Activated naive CD4-positive, alpha-beta T cell treated with anti-CD3 and anti-CD28 coated beads, Interleukin-2, amount 50 U/mL, for 24 hours (primary cell): Measurements from ENCODE around the gene AGPAT4.

Experiments
- H3K27ac Mint-ChIP-seq: one replicate; pipeline ENCODE4 v1.8.0; 2021; ENCODE audit warnings: mild to moderate bottlenecking, mixed read lengths
- H3K27me3 Mint-ChIP-seq: one replicate; pipeline ENCODE4 v1.8.0; 2021; ENCODE audit warnings: mixed read lengths
- H3K36me3 Mint-ChIP-seq: one replicate; pipeline ENCODE4 v1.8.0; 2021; ENCODE audit warnings: mixed read lengths
- H3K4me1 Mint-ChIP-seq: one replicate; pipeline ENCODE4 v1.8.0; 2021; ENCODE audit warnings: mixed read lengths
- H3K4me3 Mint-ChIP-seq: one replicate; pipeline ENCODE4 v1.8.0; 2021; ENCODE audit warnings: mild to moderate bottlenecking, mixed read lengths
- H3K9me3 Mint-ChIP-seq: one replicate; pipeline ENCODE4 v1.8.0; 2021; ENCODE audit warnings: mixed read lengths

Gene AGPAT4

GRCh38 chr6:161270116-161270515 is 3.7 kb downstream of the AGPAT4 start:
- Mint-ChIP-seq H3K4me3 (no peak overlapping the region), H3K9me3 (no peaks in the 10 kb centered on the region), H3K27me3 (peaks cover 2% of the 10 kb centered on the region), H3K36me3 (no peaks in the 10 kb centered on the region), H3K4me1 (peaks cover 19% of the 10 kb centered on the region), H3K27ac (no peak overlapping the region)

- no peaks in the 10 kb centered on the region for H3K36me3 Mint-ChIP-seq
- H3K4me3 Mint-ChIP-seq: no peak overlapping the region
- H3K27ac Mint-ChIP-seq: no peak overlapping the region
- peaks cover 12% of the 10 kb centered on the region for H3K4me1 Mint-ChIP-seq
- H3K27me3 Mint-ChIP-seq: no peaks in the 10 kb centered on the region
- H3K9me3 Mint-ChIP-seq: no peaks in the 10 kb centered on the region
Observed at GRCh38 chr6:161269310-161269709, 4.6 kb downstream of the AGPAT4 start.

GRCh38 chr6:161268531-161269210 is 5.2 kb downstream of the AGPAT4 start:
- no peaks in the 10 kb centered on the region for H3K9me3 Mint-ChIP-seq
- H3K27me3 Mint-ChIP-seq: no peaks in the 10 kb centered on the region
- H3K27ac Mint-ChIP-seq: no peak overlapping the region
- no peak overlapping the region for H3K4me3 Mint-ChIP-seq
- H3K36me3 Mint-ChIP-seq: no peaks in the 10 kb centered on the region
- H3K4me1 Mint-ChIP-seq: peaks cover 9% of the 10 kb centered on the region

GRCh38 chr6:161266513-161267230 is 7.2 kb downstream of the AGPAT4 start:
- Mint-ChIP-seq H3K27me3 (no peaks in the 10 kb centered on the region), H3K9me3 (no peaks in the 10 kb centered on the region), H3K4me3 (no peak overlapping the region), H3K27ac (no peak overlapping the region), H3K4me1 (no peaks in the 10 kb centered on the region), H3K36me3 (no peaks in the 10 kb centered on the region)

- Mint-ChIP-seq H3K4me1 (no peaks in the 10 kb centered on the region), H3K4me3 (no peak overlapping the region), H3K27ac (no peak overlapping the region), H3K27me3 (no peaks in the 10 kb centered on the region), H3K9me3 (no peaks in the 10 kb centered on the region), H3K36me3 (no peaks in the 10 kb centered on the region)
Observed at GRCh38 chr6:161265975-161266374, 7.9 kb downstream of the AGPAT4 start.

- Mint-ChIP-seq H3K4me1 (no peaks in the 10 kb centered on the region), H3K4me3 (no peak overlapping the region), H3K27ac (no peak overlapping the region), H3K9me3 (no peaks in the 10 kb centered on the region), H3K27me3 (no peaks in the 10 kb centered on the region), H3K36me3 (no peaks in the 10 kb centered on the region)
Observed at GRCh38 chr6:161265554-161265953, 8.3 kb downstream of the AGPAT4 start.

GRCh38 chr6:161264181-161264580 is 9.7 kb downstream of the AGPAT4 start:
- Mint-ChIP-seq H3K27ac (no peak overlapping the region), H3K4me1 (no peaks in the 10 kb centered on the region), H3K27me3 (no peaks in the 10 kb centered on the region), H3K36me3 (no peaks in the 10 kb centered on the region), H3K9me3 (no peaks in the 10 kb centered on the region), H3K4me3 (no peak overlapping the region)

- Mint-ChIP-seq H3K27me3 (no peaks in the 10 kb centered on the region), H3K36me3 (no peaks in the 10 kb centered on the region), H3K9me3 (no peaks in the 10 kb centered on the region), H3K27ac (no peak overlapping the region), H3K4me3 (no peak overlapping the region), H3K4me1 (no peaks in the 10 kb centered on the region)
Observed at GRCh38 chr6:161261816-161262215, 12.0 kb downstream of the AGPAT4 start.

GRCh38 chr6:161261325-161261724 is 12.5 kb downstream of the AGPAT4 start:
- no peak overlapping the region for H3K27ac Mint-ChIP-seq
- no peaks in the 10 kb centered on the region for H3K9me3 Mint-ChIP-seq
- no peaks in the 10 kb centered on the region for H3K36me3 Mint-ChIP-seq
- no peak overlapping the region for H3K4me3 Mint-ChIP-seq
- no peaks in the 10 kb centered on the region for H3K4me1 Mint-ChIP-seq
- no peaks in the 10 kb centered on the region for H3K27me3 Mint-ChIP-seq

GRCh38 chr6:161259302-161259701 is 14.6 kb downstream of the AGPAT4 start:
- H3K4me1 Mint-ChIP-seq: no peaks in the 10 kb centered on the region
- H3K9me3 Mint-ChIP-seq: no peaks in the 10 kb centered on the region
- H3K4me3 Mint-ChIP-seq: no peak overlapping the region
- H3K27me3 Mint-ChIP-seq: no peaks in the 10 kb centered on the region
- no peak overlapping the region for H3K27ac Mint-ChIP-seq
- H3K36me3 Mint-ChIP-seq: no peaks in the 10 kb centered on the region

GRCh38 chr6:161257793-161258457 is 15.9 kb downstream of the AGPAT4 start:
- Mint-ChIP-seq H3K36me3 (no peaks in the 10 kb centered on the region), H3K9me3 (no peaks in the 10 kb centered on the region), H3K27ac (no peak overlapping the region), H3K27me3 (no peaks in the 10 kb centered on the region), H3K4me3 (no peak overlapping the region), H3K4me1 (no peaks in the 10 kb centered on the region)

- H3K36me3 Mint-ChIP-seq: peaks cover 3% of the 10 kb centered on the region
- H3K27me3 Mint-ChIP-seq: no peaks in the 10 kb centered on the region
- no peaks in the 10 kb centered on the region for H3K9me3 Mint-ChIP-seq
- no peak overlapping the region for H3K4me3 Mint-ChIP-seq
- no peak overlapping the region for H3K27ac Mint-ChIP-seq
- H3K4me1 Mint-ChIP-seq: no peaks in the 10 kb centered on the region
Observed at GRCh38 chr6:161256407-161256806, 17.5 kb downstream of the AGPAT4 start.

- Mint-ChIP-seq H3K36me3 (peaks cover 3% of the 10 kb centered on the region), H3K27ac (no peak overlapping the region), H3K4me3 (no peak overlapping the region), H3K9me3 (no peaks in the 10 kb centered on the region), H3K4me1 (no peaks in the 10 kb centered on the region), H3K27me3 (no peaks in the 10 kb centered on the region)
Observed at GRCh38 chr6:161255518-161255917, 18.3 kb downstream of the AGPAT4 start.

- Mint-ChIP-seq H3K27ac (no peak overlapping the region), H3K4me1 (no peaks in the 10 kb centered on the region), H3K36me3 (peaks cover 3% of the 10 kb centered on the region), H3K9me3 (no peaks in the 10 kb centered on the region), H3K27me3 (no peaks in the 10 kb centered on the region), H3K4me3 (no peak overlapping the region)
Observed at GRCh38 chr6:161254464-161255253, 19.2 kb downstream of the AGPAT4 start.

GRCh38 chr6:161254126-161254463 is 19.8 kb downstream of the AGPAT4 start:
- H3K4me3 Mint-ChIP-seq: no peak overlapping the region
- H3K27ac Mint-ChIP-seq: no peak overlapping the region
- H3K27me3 Mint-ChIP-seq: no peaks in the 10 kb centered on the region
- H3K4me1 Mint-ChIP-seq: no peaks in the 10 kb centered on the region
- peaks cover 3% of the 10 kb centered on the region for H3K36me3 Mint-ChIP-seq
- no peaks in the 10 kb centered on the region for H3K9me3 Mint-ChIP-seq

GRCh38 chr6:161251345-161251744 is 22.5 kb downstream of the AGPAT4 start:
- Mint-ChIP-seq H3K36me3 (peaks cover 3% of the 10 kb centered on the region), H3K4me1 (no peaks in the 10 kb centered on the region), H3K9me3 (no peaks in the 10 kb centered on the region), H3K27ac (no peak overlapping the region), H3K27me3 (no peaks in the 10 kb centered on the region), H3K4me3 (no peak overlapping the region)
